ENCODE data around the gene COG1. TPM values are rescaled to one million over a fixed set of nuclear protein-coding genes. Genes with fewer than 3 reads are reported as not detected.

COG1 gene
- total and polyA plus RNA-seq, 4 donors, result 6.9 to 16.5 (median 12.0) TPM

- TF ChIP-seq REST (IDR thresholded peaks at IDR 0.05) (no peak), GABPA (IDR thresholded peaks at IDR 0.05 in 1 of 2, conservative IDR thresholded peaks at IDR 0.05 in 1 of 2) (no peak)
Measured at GRCh38 chr17:73198201-73198929, 5.5 kb downstream of the COG1 start (continued).

GRCh38 chr17:73198930-73199260 lies 6.0 kb downstream of the COG1 start:
- no peak overlapping the region for H3K9ac ChIP-seq (ENCODE audit: low read depth in 1 of 2, low read length in 2 of 2)
- no peaks in the 10 kb centered on the region for H3K9me3 ChIP-seq (ENCODE audit: control insufficient read depth in 4 of 4, low read length in 3 of 4)
- H3K27me3 ChIP-seq (ENCODE audit: control insufficient read depth in 4 of 4, insufficient read depth in 4 of 4, low read length in 3 of 4), result no peaks in the 10 kb centered on the region
- peaks cover 14 to 45% (median 41%) of the 10 kb centered on the region in 4 donors for H3K36me3 ChIP-seq (ENCODE audit: control insufficient read depth in 4 of 4, insufficient read depth in 3 of 4, low read depth in 1 of 4, low read length in 3 of 4)
- no peak for TF ChIP-seq YY1 (IDR thresholded peaks at IDR 0.05)
- no peak for TF ChIP-seq NR2F2 (IDR thresholded peaks at IDR 0.05)
- TF ChIP-seq HNF4G (IDR thresholded peaks at IDR 0.05), result no peak
- TF ChIP-seq EGR1 (IDR thresholded peaks at IDR 0.05; ENCODE audit: low read depth in 2 of 2), result no peak
- no peak for TF ChIP-seq ATF3 (IDR thresholded peaks at IDR 0.05)
- TF ChIP-seq JUND (IDR thresholded peaks at IDR 0.05), result no peak
- no peak for TF ChIP-seq HNF4A (conservative IDR thresholded peaks at IDR 0.05)
- TF ChIP-seq, protein P1, sequence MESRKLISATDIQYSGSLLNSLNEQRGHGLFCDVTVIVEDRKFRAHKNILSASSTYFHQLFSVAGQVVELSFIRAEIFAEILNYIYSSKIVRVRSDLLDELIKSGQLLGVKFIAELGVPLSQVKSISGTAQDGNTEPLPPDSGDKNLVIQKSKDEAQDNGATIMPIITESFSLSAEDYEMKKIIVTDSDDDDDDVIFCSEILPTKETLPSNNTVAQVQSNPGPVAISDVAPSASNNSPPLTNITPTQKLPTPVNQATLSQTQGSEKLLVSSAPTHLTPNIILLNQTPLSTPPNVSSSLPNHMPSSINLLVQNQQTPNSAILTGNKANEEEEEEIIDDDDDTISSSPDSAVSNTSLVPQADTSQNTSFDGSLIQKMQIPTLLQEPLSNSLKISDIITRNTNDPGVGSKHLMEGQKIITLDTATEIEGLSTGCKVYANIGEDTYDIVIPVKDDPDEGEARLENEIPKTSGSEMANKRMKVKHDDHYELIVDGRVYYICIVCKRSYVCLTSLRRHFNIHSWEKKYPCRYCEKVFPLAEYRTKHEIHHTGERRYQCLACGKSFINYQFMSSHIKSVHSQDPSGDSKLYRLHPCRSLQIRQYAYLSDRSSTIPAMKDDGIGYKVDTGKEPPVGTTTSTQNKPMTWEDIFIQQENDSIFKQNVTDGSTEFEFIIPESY (IDR thresholded peaks at IDR 0.05), result no peak
- no peak for TF ChIP-seq FOXA1 (IDR thresholded peaks at IDR 0.05)
- TF ChIP-seq, protein P2, sequence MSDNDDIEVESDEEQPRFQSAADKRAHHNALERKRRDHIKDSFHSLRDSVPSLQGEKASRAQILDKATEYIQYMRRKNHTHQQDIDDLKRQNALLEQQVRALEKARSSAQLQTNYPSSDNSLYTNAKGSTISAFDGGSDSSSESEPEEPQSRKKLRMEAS (IDR thresholded peaks at IDR 0.05), result no peak
- no peak for TF ChIP-seq SP1 (IDR thresholded peaks at IDR 0.05)
- no peak for TF ChIP-seq FOXA2 (IDR thresholded peaks at IDR 0.05)
- no peak for TF ChIP-seq RXRA (IDR thresholded peaks at IDR 0.05)
- no peak for TF ChIP-seq TAF1 (conservative IDR thresholded peaks at IDR 0.05)
- TF ChIP-seq CTCF (IDR thresholded peaks at IDR 0.05; ENCODE audit: low read depth, low read length, missing input control), result no peak
- TF ChIP-seq REST (IDR thresholded peaks at IDR 0.05), result no peak
- TF ChIP-seq GABPA (IDR thresholded peaks at IDR 0.05 in 1 of 2, conservative IDR thresholded peaks at IDR 0.05 in 1 of 2), result no peak
- TF ChIP-seq RAD21 (IDR thresholded peaks at IDR 0.05), result no peak
- no peak overlapping the region for H3K4me3 ChIP-seq (ENCODE audit: low read depth in 1 of 3, low read length in 3 of 3)
- no peak overlapping the region for H3K27ac ChIP-seq (ENCODE audit: low read depth in 1 of 2, low read length in 2 of 2)
- peaks cover 4 to 46% (median 32%) of the 10 kb centered on the region in 4 donors for H3K4me1 ChIP-seq (ENCODE audit: control insufficient read depth in 4 of 4, insufficient read depth in 4 of 4, low read length in 3 of 4)
- no peak for DNase-seq (ENCODE audit: low spot score)
- 97% methylated on average over 7 of the region's 7 CpGs for WGBS

Measured in liver (tissue), 9 donors.